ENCODE data around the gene CDC42SE2.
"Not testable (repeated sequence)": the region's sequence is repeated elsewhere in the genome, so short reads cannot be mapped to it uniquely, and the experiment has no call there.

CDC42SE2 gene

GRCh38 chr5:131279204-131279603, 15.4 kb downstream of the CDC42SE2 start:
- DNase-seq: no peak

DNA sequence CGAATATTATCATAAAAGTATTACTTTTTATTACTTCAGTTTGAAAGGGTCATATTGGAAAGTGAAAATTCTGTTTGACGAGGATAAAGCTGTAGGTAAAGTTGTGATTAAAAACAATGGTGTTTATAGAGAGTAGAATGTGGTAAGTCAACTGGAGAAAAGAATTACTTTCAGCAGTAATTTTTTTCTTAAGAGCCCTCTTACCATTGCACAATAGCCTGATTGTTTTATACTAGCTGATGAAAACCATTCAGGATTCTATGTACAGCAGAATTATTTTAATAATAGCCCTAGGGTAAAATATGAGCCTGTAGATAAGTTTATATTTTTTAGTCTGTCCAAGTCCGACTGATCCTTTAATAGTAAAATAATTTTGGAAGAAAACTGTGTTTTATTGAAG, 16.6 kb downstream of the CDC42SE2 start:
- no peak for DNase-seq

- no peak for DNase-seq
Observed at GRCh38 chr5:131281133-131281867, 17.4 kb downstream of the CDC42SE2 start.

GRCh38 chr5:131281868-131282234, 18.0 kb downstream of the CDC42SE2 start:
- DNase-seq: no peak

GRCh38 chr5:131282235-131282634, 18.4 kb downstream of the CDC42SE2 start:
- no peak for DNase-seq

- no peak for DNase-seq
Observed at GRCh38 chr5:131285703-131286399, 22.0 kb downstream of the CDC42SE2 start.

- DNase-seq: no peak
Observed at GRCh38 chr5:131286400-131286715, 22.5 kb downstream of the CDC42SE2 start.

- DNase-seq: no peak
Observed at GRCh38 chr5:131288328-131288727, 24.5 kb downstream of the CDC42SE2 start.

DNA sequence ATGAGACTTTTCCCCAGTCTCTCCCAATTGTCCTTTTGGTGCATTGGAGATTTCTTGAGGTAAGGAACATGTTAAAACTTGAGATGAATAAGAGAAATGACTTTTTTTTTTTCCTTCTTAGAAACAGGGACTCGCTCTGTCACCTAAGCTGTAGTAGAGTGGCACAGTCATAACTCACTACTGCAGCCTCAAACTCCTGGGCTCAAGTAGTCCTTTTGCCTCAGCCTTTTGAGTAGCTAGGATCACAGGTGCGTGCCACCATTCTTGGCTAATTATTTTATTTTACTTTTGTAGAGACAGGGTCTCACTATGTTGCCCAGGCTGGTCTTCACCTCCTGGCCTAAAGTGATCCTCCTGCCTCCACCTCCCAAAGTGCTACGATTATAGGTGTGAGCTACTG, 25.9 kb downstream of the CDC42SE2 start:
- no peak for DNase-seq

DNA sequence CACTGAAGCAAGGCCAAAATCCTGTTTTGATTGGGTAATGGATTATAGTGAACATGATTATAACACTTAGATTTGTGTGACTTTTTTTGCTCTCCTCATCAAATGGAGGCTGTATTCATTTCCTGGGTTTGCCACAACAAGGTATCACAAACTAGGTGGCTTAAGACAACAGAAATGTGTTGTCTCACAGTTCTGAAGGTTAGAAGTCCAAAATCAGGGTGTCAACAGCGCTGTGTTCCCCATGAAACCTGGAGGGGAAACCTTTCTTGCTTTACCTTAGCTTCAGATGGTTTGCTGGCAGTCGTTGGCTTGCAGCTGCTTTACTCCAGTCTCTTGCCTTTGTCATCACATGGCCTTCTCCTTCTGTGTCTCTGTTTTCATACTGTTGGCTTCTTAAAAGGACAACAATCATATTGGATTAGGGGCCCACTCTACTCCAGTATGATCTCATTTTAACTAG, 32.4 kb downstream of the CDC42SE2 start:
- no peak for DNase-seq

DNA sequence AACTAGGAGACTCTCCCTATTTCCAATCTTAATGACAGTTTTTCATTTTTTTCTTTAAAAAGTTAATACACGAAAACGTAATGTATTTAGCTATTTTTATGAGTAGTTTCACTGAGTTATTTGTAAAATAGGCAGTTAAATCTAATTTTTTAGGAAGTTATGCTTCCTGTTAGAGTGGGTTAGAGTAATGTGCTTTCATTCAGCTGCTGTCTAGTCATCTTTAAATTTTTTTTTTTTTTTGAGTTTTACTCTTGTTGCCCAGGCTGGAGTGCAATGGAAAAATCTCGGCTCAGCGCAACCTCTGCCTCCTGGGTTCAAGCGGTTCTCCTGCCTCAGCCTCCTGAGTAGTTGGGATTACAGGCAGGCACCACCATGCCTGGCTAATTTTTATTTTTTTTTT, 34.0 kb downstream of the CDC42SE2 start:
- no peak for DNase-seq

DNA sequence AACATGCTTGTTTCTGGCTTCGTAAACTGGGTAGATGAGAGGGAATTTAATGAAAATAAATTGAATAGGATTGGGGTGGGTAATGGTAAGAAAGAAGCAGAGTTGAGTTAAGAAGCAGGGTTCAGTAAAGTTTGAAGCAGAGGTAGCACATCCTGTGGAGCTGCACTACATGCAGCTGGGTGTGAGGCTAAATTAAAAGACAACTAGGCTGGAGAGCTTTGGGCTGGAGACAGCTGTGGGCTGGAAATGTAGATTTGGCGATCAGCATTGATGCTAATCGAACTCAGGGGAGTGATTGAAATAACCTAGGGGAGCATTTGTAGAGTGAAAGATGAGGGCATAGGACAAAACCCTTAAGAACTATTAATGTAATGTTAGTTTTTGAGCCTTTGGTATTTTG, 35.6 kb downstream of the CDC42SE2 start:
- no peak for DNase-seq

- no peak for DNase-seq
Observed at GRCh38 chr5:131302506-131302905, 38.7 kb downstream of the CDC42SE2 start.

DNA sequence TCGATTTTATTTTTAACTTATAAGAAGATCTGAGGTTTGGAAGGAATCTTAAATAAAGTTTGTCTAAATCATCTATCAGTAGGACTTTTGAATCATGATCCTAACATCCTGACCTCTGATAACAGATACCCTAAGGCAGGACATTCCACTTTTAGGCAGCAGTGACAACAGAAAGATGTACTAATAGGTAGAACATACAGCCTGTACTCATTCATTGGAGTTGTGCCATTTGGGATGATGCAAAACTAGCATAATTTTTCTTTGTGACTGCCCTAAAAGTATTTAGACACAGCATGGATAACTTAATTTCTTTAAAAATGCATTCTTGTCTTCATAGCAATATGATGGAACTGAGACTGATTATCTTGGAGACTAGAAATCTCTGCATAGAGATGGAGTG, 39.7 kb downstream of the CDC42SE2 start:
- no peak for DNase-seq

DNA sequence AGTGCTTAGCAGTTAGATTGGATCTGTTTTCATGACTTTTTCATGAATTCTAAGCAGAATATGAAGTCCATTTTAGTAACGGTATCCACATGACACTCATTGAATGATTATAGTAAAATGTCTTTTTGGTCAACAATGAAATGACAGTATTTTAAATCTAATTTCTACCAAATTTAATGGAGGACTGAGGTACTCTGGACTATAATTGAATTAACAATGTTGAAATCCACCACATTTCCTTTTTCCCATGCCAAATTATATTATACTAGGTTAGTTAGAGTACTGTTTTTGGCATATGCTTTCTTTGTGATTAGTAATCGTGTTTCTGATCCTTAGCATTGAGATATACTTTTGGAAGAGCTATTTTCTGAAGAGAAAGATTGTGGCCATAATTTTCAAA, 40.6 kb downstream of the CDC42SE2 start:
- no peak for DNase-seq

DNA sequence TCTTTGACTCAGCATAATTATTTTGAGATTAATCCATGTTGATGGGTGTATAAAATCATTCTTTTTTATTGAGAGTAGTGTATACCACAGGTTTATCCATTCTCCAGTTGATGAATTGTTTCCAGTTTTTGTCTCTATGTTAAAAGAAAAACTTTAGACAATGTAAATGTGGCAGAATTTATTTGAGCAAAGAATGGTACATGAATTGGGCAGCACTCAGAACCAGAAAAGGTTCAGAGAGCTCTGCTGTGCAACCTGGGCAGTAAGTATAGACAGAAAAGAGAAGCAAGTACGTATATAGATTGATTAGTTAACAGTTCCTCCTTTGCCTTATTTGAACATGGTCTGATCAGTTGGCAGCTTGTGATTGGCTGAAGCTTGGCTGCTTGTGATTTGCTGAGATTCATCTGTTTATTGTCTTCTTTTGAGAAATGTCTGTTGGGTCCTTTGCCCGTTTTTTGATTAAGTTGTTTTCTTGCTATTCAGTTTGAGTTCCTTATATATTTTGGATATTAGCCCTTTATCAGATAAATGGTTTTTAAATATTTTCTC, 41.4 kb downstream of the CDC42SE2 start:
- no peak for DNase-seq

- DNase-seq: no peak
Observed at GRCh38 chr5:131305906-131306305, 42.1 kb downstream of the CDC42SE2 start.

DNA sequence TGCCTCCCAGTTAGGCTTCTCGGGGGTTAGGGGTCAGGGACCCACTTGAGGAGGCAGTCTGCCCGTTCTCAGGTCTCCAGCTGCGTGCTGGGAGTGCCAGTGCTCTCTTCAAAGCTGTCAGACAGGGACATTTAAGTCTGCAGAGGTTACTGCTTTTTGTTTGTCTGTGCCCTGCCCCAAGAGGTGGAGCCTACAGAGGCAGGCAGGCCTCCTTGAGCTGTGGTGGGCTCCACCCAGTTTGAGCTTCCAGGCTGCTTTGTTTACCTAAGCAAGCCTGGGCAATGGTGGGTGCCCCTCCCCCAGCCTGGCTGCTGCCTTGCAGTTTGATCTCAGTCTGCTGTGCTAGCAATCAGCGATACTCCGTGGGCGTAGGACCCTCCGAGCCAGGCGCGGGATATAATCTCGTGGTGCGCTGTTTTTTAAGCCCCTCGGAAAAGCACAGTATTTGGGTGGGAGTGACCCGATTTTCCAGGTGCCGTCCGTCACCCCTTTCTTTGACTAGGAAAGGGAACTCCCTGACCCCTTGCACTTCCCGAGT, 48.5 kb downstream of the CDC42SE2 start:
- not testable (repeated sequence) for DNase-seq

- DNase-seq: no peak
Observed at GRCh38 chr5:131316026-131316425, 52.2 kb downstream of the CDC42SE2 start.

DNA sequence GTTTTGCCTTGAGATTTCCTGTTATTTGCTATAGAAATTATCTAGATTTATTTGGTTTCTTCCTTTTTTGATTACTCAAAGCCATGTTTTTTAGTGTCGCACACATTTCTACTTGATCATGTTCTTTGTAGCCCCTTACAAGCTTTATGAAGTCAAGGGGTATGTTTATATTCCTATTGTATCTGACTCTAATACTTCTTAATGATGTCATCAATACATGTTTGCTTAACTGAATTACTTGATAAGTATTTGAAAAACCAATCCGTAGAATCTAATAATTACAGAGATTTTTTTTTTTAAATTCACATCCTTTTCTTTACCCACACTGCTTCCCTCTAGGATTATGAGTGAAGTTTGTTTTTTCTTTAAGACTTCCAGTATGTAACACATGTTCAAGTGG, 53.0 kb downstream of the CDC42SE2 start:
- no peak for DNase-seq

DNA sequence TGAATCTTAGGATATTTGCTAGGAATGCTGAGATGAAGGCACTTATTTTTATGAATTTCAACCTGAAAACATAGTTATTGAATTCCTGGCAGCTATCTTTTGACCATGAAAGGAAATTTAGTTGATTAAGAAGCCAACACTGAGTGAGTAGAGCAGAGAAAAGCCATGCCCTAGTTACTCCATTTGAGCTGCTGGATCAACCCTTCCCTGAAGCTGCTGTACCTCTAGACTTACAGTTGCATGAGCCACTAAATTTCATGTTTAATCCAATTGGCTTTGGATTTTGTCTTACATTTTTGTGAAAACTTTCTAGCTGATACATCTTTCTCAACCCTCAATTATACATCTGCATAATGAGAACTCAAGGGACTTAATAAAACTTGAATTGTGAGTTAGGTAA, 54.6 kb downstream of the CDC42SE2 start:
- DNase-seq: no peak

DNA sequence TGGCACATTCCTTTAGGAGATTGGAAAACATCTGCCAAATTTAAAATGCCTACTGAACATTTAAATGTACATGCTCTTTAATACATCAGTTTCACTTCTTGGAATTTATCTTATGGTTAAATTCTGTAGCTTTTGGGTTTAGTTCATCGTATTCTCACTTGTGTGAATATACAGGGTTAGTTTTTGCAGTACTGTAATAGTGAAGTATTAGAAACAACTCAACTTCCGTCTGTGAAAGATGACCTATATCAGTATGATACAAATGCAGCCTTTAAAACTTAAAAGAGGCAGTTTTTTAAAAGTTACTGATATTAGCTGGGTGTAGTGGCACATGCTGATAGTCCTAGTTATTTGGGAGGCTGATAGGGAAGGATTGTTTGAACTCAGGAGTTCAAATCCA, 57.2 kb downstream of the CDC42SE2 start:
- DNase-seq: no peak

- DNase-seq: no peak
Observed at GRCh38 chr5:131322926-131323325, 59.1 kb downstream of the CDC42SE2 start.

DNA sequence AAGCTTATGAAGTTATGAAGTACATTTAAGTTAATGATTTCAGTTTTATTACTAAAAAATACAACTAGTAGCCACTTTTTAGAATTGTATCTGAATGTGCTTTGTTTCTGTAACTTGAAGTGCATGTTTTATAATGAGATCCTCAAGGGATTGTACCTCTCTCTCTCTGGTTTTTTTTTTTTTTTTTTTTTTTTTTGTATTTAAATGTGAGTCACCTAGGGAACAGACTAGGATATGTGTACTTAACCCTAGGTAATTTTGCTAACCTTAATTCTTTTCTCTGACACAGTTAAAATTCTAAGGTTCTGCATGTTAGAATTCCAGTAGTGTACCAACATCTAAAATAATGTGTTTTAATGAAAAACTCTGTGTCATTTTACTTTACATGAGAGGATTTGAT, 59.5 kb downstream of the CDC42SE2 start:
- DNase-seq: no peak
